Adrenal gland (tissue), 5 donors: ENCODE measurements around the gene PEX16.

ENCODE experiments used
- CTCF ChIP-seq, 6 experiments: fragments of 450-650 bp in 4 of 6; fragments of 200-600 bp in 2 of 6; sonication (generic) in 1 of 6; IDR thresholded peaks; 1 replicate in 5 of 6; 2 replicates in 1 of 6; pipeline versions ENCODE4 v1.5.1 to v1.8.0; 2016 to 2021; ENCODE audit warnings: antibody characterized with exemption in 6 of 6, mild to moderate bottlenecking in 2 of 6, moderate library complexity in 1 of 6
- POLR2A ChIP-seq, 2 donors: fragments of 450-650 bp; IDR thresholded peaks; one replicate each; pipeline ENCODE4 v1.6.1; 2017; ENCODE audit warnings: antibody characterized with exemption in 2 of 2, mild to moderate bottlenecking in 2 of 2, moderate library complexity in 1 of 2
- donor health status: DM: no; HTN: no; CAD: no.

GRCh38 chr11:45906965-45907611 is 10.6 kb downstream of the PEX16 start, which contains the start of gene FREY1:
- no peak for TF ChIP-seq POLR2A (IDR thresholded peaks at IDR 0.05)
- no peak for TF ChIP-seq CTCF (IDR thresholded peaks at IDR 0.05)
